NCI-H1048 (cell line): ENCODE measurements around the gene TTC19.
"Not testable (repeated sequence)": the region's sequence is repeated elsewhere in the genome, so short reads cannot be mapped to it uniquely, and the experiment has no call there.

ENCODE experiments used
- DNase-seq: peaks from one replicate; lab custom pipeline; 2025; lab: John Stamatoyannopoulos, UW

The TTC19 gene

GRCh38 chr17:15972497-15972951 lies 27.1 kb upstream of the TTC19 start:
- no peak for DNase-seq

- DNase-seq, result no peak
Observed at GRCh38 chr17:15973016-15973415, 26.6 kb upstream of the TTC19 start.

GRCh38 chr17:15973834-15974233 lies 25.8 kb upstream of the TTC19 start:
- DNase-seq, result no peak

- DNase-seq, result no peak
Observed at GRCh38 chr17:15977894-15978293, 21.7 kb upstream of the TTC19 start.

- no peak for DNase-seq
Observed at GRCh38 chr17:15978606-15979005, 21.0 kb upstream of the TTC19 start.

GRCh38 chr17:15979013-15979412 lies 20.6 kb upstream of the TTC19 start:
- DNase-seq, result not testable (repeated sequence)

- no peak for DNase-seq
Observed at GRCh38 chr17:15981208-15981607, 18.4 kb upstream of the TTC19 start.

- no peak for DNase-seq
Observed at GRCh38 chr17:15981646-15982580, 17.7 kb upstream of the TTC19 start.

GRCh38 chr17:15996322-15996721 lies 3.3 kb upstream of the TTC19 start:
- no peak for DNase-seq

GRCh38 chr17:15998031-15998562 lies 1.5 kb upstream of the TTC19 start:
- DNase-seq, result no peak

GRCh38 chr17:15999974-16000827 lies 577 bp downstream of the TTC19 start:
- no peak for DNase-seq

GRCh38 chr17:16001226-16001897 lies 1.7 kb downstream of the TTC19 start:
- no peak for DNase-seq

GRCh38 chr17:16002708-16003260 lies 3.2 kb downstream of the TTC19 start:
- no peak for DNase-seq

GRCh38 chr17:16003841-16004240 lies 4.2 kb downstream of the TTC19 start:
- no peak for DNase-seq

- no peak for DNase-seq
Observed at GRCh38 chr17:16005636-16006035, 6.0 kb downstream of the TTC19 start.

- DNase-seq, result no peak
Observed at GRCh38 chr17:16007439-16007838, 7.8 kb downstream of the TTC19 start.

- no peak for DNase-seq
Observed at GRCh38 chr17:16013943-16014407, 14.4 kb downstream of the TTC19 start.

GRCh38 chr17:16019347-16019746 lies 19.7 kb downstream of the TTC19 start:
- DNase-seq, result no peak

- DNase-seq, result no peak
Observed at GRCh38 chr17:16023881-16024280, 24.3 kb downstream of the TTC19 start.

GRCh38 chr17:16025202-16025601 lies 25.6 kb downstream of the TTC19 start:
- no peak for DNase-seq

GRCh38 chr17:16026895-16027294 lies 27.3 kb downstream of the TTC19 start:
- DNase-seq, result no peak
